DMS53 (cell line): Measurements from ENCODE around the gene RAMP3.
"Not testable (repeated sequence)": the region's sequence is repeated elsewhere in the genome, so short reads cannot be mapped to it uniquely, and the experiment has no call there.

Experiments used
- DNase-seq: peaks from one replicate; lab custom pipeline; 2025; lab: John Stamatoyannopoulos, UW

The RAMP3 gene

DNA sequence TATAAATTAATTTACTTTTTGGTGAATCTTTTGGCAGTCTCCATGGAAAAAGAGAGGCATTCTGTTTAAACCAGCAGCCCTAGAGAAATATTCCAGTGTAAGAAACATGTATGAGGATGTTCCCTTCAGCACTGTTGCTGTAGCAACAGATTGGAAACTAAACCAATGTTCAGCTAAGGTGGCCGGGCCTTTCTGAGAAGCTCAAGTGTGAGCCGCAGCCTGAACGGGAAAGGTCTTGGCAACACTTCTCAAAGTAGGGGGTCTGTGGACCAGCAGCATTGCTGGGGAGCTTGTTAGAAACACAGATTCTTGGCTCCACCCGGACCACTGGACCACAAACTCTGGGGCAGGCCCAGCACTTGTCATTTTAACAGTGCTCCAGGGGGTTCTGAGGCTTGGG is 36.2 kb downstream of the RAMP3 start:
- no peak for DNase-seq

DNA sequence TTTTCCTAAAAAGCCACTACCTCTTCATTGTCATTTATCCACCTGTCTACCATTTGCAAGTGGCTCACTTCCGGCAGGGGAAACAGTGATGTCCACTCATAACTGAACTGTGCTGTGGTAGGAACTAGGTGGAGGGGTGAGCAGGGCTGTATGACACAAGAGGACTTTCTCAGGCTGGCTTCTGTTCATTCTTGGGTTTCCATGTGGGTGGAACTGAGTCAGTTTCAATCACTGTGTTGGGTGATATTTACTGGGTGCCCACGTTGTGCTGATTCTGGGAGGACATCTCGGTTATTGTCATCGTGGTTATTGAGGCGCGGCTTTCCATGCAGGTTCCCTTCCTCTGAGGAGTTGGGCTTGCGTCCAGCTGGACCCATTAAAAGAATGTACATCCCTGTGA is 38.8 kb downstream of the RAMP3 start:
- DNase-seq = no peak

DNA sequence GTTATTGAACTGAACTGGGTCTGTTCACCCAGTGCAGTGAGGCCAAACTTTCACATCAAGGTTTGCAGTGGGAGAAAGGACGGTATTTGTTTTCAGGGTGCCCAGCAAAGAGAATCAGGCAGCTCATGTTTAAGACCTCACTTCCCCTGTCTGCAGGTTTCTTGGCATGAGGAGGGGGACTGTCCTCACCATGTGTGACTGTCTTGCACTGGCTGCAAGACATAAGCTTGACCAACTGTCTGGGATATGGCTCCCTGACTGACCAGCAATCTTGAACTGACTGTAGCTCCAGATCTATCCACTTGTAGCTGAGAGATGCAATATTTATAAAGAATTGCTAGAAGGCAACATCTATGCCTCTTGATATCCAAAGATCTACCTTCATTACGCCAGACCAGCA is 39.9 kb downstream of the RAMP3 start:
- DNase-seq = no peak

DNA sequence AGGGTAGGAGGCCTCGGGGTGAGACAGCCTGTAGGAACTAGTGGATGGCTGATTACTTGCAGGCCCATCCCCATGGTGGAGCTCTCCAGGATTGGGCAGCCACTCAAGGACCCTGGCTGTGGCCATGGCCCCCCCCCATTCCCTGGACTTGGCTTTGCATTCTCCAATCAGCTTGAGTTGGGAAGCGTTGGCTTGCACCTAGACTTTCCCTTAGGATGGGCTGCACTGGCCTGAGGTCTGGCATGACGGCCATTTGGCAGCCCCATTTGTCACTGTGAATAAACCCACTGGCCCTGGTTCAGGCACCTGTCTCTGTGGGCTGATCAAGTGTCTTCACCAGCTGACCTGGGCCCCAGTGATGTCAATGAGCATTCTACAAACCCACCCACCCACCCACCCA is 41.4 kb downstream of the RAMP3 start:
- no peak for DNase-seq

DNA sequence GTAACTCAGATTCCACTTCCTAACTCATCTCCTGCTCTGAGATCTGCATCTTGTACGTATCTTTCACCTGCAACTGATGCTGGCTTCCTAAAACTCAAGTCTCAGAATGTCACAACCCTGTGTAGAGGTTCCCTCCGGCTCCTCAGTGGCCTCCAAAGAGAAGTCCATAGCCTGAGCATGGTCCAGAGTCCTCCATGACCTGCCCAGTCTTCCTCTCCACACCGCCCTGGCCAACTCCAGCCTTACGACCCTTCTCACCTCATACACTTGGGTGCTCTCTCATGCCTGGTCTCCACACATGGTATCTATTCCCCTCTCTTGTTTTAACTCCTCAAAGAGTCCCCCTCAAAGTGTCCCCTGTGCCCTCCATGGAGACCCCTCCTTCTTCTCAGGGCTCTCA is 41.9 kb downstream of the RAMP3 start:
- no peak for DNase-seq

DNA sequence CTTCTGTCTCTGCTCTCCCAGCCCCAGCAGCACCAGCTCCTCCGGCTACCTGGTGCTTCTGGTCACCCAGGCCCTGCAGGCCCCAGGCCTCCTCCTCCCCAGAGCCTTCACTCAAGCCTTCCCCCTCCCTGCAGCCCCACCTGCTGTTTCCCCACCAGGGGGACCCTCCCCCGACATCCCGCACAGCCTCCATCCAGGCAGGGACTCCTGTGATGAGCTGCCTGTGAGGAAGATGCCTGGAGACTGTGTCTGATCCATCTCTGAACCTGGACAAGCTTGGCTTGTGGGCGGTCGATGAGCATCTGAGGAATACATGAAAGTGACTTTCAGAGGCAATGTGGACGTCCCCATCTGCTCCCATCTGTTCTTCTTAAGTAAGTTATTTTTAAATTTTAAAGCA is 45.0 kb downstream of the RAMP3 start:
- no peak for DNase-seq

DNA sequence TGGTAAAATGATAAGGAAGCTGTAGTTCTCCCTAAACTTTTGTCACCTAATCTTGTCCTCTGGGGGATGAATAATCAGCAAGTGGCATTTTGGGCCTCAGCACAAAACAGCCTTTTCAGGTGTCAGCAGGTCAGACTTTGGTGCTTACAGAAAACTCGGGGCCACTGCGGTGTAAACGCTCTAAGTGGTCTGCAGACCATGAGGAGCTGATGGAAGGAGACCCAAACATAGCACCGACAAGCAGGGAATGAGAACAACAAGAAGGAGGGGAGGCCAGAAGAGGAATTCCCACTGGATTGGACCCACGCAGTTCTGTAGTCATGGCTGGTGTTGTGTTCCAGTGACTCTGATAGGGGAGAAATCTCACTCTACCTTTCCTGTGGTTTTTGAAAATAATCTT is 45.4 kb downstream of the RAMP3 start:
- no peak for DNase-seq

DNA sequence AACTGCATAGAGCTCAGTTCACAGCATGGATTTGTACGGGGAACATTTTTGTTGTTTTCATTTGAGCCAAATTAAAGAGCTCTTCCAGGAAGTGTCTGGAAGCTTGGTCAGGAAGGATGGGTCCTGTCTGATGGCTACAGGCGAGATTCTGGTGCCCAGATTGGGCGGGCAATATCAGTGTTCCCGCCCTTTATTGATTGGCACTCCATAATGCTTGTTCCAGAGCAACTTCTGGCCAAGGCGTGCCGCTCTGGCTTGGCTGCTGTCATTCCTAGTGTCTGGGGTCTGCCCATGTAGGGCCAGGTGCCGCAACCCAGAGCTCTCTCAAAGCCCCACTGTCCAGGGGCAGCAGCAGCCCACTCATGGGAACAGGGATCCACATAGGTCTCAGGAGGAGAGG is 45.9 kb downstream of the RAMP3 start:
- no peak for DNase-seq

DNA sequence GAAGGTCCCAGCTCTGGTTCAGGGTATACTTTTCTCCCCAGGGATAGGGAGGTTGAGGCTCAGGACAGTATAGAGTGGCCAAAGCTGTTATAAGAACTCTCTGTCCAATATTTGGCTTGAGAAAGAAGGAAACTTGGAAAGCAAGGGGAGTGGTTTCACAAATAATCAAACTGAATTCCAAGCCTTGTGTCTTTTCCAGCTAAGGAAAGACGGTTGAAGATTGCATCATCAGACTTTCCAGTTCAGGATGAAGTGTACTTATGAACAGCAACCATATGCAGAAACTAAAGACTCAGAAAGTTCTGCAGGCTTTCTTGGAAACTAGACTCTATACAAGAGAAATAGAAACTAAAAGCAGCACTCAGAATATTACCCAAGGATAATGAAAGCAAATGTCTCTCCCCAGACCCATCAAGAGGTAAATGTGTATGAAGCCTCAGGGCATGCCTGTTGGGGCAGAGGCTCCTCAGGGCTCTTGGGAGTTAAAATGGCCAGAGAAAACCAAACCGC is 46.4 kb downstream of the RAMP3 start:
- DNase-seq = no peak

DNA sequence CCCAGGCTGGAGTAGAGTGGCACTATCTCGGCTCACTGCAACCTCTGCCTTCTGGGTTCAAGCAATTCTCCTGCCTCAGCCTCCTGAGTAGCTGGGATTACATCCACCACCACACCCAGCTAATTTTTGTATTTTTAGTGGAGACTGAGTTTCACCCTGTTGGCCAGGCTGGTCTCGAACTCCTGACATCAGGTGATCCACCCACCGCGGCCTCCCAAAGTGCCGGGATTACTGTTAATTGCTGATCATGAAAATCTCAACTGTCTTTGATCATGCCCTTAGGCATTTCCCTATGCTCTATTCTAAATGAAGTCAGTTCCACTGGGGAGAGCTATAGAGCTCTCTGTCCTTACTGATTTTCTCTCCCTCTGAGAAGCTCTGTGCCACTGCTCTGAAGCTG is 48.7 kb downstream of the RAMP3 start:
- not testable (repeated sequence) for DNase-seq

DNA sequence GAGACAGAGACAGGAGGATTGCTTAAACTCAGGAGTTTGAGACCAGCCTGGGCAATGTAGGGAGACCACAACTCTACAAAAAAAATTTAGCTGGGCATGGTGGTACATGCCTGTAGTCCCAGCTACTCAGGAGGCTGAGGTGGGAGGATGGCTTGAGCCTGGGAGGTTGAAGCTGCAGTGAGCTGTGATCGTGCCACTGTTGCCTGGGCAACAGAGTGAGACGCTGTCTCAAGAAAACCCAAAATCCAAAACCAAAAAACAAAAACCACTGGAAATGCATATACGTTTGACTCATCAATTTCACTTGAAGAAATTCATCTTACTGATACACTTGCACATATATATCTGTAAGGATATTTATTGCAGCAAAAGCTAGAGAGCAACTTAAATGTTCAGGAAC is 52.3 kb downstream of the RAMP3 start:
- not testable (repeated sequence) for DNase-seq

DNA sequence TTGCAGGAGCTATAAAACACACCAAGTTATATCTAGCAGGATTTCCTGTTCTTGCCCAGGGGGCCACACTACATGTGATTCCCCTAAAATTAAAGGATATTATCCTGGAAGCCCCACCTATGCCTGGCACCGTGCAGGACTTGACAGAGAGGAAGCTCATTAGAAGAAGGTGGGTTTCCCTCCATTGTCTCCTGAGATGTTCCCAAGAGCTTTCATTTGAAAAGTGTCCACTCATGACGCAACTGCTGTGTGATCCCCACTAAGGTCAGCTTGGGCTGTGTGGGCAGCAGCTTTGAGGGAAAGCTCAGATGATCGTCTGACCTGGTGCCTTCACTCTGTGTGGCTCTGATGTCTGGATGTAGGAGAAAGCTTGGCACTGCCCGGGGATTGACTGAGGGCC is 53.5 kb downstream of the RAMP3 start:
- no peak for DNase-seq

DNA sequence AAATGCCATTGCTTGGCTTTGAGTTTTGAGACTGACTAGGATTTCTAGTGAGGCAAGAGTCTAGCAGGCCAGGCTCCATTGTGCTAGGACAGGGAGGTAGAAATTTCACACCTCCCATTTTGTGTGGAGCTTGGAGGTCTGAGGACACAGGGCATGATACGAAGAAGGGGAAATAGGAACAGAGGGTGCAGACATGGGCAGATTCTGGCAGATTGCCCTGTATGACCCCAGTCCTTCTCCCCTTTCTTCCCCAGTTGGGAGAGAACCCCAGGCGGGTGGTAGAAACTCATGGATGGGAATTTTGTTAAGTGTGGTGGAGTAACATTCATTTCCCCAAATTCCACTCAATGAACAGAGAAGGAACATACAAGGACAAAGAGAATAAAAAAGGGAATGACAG is 54.4 kb downstream of the RAMP3 start:
- DNase-seq = no peak

DNA sequence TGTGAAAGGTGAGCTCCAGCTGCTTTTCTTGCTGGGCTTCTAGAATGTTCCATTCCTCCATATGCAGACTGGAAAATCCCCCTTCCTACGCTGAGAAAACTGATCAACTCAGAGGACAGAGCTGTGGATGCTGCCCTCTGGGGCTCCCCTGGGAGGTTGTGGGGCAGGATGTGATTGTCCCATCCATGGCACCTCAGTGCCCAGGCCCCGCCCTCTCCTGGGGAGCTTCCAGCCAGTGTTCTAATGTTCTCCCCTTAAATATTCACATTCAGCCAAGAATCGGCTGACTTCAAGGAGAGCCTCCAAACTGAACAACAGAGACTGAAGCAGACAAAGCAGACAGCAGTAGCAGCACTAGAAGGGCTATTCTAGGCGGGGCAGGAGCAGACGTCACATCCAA is 55.0 kb downstream of the RAMP3 start:
- no peak for DNase-seq

DNA sequence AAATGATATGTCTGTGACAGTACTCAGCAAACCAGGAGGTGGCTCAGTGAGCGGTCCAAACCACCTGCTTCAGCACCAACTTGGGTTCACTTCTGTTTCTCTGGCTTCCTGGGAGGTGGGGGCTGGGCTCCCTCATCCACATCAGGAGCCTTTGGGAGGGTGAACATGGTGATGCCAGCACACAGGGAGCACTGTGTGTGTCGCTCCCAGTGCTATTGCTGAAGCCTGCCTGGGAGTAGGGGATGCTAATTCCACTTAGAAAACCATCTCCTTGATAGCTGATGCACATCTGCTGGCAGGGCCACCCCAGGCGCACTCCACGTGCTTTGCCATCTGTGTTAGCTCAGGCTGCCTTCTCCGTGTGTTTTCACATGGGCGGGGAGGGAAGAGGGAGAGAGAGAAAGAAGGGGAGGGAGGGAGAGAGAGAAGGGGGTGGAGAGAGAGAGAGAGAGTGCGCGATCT is 58.0 kb downstream of the RAMP3 start:
- peak; percentile 35 for DNase-seq

DNA sequence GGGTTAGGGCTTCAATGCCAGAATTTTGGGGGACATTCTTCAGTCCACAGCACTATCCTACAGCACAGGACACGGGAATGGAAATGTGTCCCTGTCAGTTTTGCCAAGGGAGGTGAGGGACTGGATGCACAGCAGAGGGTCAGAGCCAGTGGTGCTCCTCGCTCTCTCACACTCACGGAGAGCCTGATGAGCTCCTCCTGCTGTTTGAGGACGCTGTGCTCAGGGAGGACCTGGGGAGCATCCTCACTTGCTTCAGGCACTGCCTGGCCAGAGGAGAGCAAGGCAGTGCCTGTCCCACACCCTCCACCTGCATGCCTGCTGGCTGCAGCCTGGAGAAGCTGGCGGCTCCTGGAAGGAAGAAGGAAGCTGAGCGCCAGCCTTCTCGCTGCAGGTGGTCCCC is 58.6 kb downstream of the RAMP3 start:
- DNase-seq = no peak

DNA sequence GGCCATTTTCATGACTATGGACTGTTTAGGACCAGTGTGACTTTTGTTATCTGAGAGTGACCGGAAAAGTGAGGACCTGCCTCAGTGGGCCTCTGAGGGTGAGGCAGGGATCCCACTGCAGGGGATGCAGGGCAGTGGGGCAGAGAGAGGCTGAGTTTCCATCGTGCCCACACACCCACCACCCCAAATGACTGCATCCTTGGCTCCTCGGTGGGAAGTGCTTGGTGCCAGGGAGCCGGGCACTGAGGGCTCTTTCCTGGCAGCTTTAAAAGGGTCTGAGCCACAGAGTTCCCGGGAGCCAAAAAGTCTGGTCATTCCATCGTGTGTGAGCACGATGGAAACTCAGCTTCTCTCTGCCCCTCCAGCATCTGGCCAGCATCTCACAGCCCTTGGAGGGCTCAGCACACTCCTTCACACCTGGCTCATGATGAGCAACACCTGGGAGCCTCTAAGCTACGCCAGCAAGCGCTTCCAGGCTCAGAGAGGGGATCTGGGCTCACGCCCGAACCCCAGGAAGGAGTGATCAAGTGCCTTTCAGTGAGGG is 59.1 kb downstream of the RAMP3 start:
- no peak for DNase-seq

DNA sequence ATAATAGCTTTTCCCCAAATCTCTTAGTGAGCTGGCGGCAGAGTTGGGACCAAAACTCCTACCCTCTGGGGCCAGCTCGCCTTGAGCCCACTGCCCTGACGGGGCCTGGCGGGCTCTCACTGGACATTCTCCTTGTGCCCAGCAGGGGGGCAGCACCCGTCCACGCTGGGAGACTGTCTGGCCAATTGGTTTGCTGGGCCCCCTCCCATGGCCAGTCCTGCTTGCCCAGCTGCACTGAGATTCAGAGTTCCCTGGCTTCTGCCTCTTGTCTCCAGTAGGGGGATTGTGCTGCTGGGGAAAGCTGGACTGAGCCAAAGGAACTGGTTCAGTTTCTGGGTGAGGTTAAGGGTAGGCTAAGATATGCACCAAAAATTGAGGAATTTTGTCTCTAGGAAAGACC is 59.8 kb downstream of the RAMP3 start:
- peak; percentile 49 for DNase-seq

DNA sequence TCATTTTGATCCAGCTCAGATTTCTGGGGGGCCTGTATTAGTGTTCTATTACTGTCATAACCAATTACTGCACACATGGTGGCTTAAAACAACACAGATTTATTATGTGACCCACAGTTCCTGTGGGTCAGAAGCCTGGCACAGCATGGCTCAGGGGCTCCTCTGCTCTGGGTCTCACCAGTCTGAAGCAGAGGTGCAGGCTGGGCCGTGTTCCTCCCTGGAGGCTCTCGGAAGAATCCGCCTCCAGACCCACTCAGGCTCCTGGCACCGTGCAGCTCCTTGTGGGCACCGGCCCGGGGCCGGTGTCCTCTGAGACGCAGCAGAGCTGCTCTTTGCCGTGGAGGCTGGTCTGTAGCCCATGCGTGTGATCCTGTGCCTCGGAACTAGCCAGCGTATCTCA is 61.5 kb downstream of the RAMP3 start:
- DNase-seq = no peak

DNA sequence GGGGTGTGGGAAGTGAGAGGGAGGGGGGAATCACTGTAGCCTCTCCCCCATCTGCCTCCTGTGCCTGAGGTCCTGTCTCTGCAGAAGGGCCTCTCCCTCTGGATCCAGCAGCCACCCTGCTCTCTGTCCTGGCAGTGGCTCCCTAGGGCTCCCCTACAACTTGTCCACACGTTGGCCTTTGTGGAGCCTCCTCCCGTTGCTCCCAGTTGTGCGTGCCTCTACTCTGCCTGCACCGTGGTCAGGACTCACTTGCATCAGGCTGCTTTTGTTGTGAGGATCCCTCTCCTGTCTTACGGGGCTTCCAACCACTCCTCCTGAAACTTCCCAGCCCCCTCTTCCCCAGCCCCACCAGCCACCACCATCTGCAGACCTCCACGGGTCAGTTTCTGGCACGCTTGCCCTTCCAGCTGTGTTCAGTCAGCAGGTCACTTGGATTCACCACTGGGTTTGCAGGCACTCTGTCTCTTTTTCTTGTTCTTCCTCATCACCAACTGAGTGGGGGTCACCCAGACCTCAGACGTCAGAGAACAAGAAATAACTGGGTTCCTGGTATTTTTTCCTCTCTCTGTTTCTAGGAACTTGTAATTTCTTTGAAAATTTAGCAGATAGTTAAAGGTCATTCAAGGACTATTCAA is 62.3 kb downstream of the RAMP3 start:
- DNase-seq = no peak

DNA sequence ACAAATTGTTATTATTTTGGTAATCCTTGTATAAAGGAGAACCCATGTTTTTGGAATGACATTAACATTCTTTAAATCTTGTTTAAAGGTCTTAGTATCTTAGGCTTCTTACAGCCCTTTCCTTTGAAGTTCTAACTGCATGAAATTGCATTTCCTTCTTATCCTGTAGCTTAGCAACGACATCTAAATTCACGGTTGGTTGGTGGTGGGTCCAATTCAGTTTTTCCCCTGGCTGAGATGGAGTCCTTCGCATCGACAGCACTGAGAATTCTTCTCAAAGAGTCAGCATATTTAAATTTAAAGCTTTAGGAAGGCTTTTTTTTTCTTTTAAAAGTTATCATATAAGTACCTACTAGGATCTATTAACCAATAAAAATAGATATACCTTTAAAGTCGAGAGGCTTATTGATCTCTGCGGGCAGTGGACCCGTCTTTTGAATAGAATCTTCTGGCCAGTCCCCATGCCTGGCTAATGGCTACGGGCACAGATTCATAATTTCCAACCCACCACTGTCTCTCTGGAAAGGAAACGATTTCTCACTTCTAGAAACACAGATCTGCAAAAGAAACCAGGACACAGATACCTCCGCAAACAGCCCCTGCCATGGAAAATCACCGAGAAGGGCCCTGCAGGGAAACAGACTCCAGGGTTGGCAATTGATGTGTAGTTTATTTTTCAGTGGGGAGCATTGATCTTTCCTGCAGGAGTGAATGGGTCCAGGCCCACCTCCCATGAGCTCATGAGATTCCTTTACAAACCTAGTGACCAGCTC is 63.4 kb downstream of the RAMP3 start:
- DNase-seq = no peak

DNA sequence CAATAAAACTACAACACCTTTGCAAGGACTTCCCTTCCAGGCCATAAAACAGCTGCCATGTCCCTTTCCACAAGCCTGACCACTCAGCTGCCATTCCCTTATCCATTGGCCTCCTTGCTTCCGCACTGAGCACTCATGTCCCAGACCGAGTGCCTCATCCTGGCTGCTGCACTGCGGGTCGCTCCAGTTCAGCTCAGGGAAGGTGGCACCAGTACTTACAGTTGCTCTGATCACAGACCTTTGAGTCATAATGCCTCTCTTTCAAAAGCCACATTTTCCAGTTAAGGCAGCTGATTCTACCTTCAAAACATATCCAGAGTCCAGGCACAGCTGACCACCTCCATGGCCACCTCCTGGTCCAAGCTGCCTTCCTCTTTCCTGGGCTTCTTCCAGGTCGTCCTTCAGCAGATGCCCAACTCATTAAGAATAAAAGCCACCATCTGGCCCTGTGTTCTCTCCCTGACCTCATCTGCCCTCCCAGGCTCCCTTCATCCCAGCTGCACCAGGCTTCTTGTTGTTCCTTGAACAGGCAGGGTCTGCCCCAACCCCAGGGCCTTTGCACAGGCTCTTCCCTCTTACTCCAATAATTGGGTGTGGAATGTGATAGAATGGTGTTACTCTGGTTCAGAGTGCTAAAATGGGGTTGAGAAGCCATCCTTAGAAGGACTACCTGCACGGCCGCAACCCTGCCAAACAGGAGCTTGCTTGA is 64.5 kb downstream of the RAMP3 start:
- DNase-seq = no peak

DNA sequence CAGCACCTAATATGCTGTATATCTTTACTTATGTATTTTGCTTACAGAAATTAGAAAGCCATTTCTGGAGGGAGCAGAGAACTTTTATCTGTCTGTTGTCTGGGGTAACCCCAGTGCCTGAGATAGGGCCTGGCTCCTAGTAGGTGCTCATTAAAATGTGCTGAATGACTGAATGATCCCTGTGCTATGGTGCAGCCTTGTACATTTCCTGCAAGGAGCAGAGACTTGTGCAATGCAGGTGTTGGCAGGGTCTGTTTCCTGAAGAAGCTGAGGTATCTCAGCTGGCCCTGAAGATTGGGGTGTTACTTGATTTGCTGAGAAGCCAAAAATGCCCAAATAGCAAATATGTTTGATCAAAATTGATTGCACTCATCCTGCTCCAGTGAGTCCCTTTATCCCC is 65.5 kb downstream of the RAMP3 start:
- no peak for DNase-seq
